Measurements from ENCODE around the gene CNR1.
"Not testable (repeated sequence)": the region's sequence is repeated elsewhere in the genome, so short reads cannot be mapped to it uniquely, and the experiment has no call there.

CNR1 gene

GRCh38 chr6:88165844-88166492, at the start of gene CNR1:
CNR1 (minus strand) TSS chr6:88166347; CDS start chr6:88145274, 21,073 bp downstream.
- TF ChIP-seq CTCF (IDR thresholded peaks at IDR 0.05; ENCODE audit: borderline replicate concordance, insufficient read depth, low read depth, low read length) = peak; percentile 42
- peak within 1 kb of the TSS; percentile 83 for H3K4me3 ChIP-seq (ENCODE audit: low read depth, low read length)

DNA sequence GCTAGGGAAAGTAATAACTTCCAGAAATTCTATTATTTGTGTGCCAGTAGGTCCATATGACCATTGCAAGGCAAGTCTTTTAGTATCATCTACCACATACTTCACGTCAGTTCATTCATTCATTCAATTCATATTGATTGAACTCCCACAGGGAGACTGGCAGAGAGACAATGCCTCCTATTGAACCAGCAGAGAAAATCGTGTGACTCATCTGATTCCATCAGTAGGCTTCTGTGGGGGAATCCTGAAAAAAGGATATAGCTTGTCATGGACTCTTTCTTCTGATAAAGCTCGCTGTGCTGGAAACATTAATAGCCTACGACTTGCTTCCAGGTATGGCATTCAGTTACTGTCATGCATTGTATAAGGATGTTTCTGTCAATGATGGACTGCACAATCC, 45.3 kb upstream of the CNR1 start:
- H3K4me3 ChIP-seq (ENCODE audit: low read depth, low read length) = no peak overlapping the region
- TF ChIP-seq CTCF (IDR thresholded peaks at IDR 0.05; ENCODE audit: borderline replicate concordance, insufficient read depth, low read depth, low read length) = no peak

GRCh38 chr6:88209301-88209700, 43.2 kb upstream of the CNR1 start:
- TF ChIP-seq CTCF (IDR thresholded peaks at IDR 0.05; ENCODE audit: borderline replicate concordance, insufficient read depth, low read depth, low read length) = no peak

DNA sequence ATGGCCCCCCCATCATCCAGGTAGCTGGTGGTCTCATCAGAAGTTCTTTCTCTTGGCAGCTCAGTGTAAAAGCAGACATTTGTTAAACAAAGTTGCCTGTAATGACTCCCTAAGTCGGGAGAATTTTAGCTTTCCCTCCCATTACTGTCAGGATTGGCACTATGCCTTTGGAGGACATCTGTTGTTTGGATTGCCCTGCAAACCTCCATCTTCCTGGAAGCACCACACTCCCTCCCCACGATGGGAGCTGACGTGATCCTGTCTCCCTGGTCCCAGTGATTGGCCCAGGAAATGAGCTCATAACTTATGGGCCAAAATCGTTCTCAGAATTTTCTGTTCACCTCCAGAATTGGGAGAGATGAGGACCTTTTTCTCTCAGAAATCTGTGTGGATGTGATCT, 42.6 kb upstream of the CNR1 start:
- no peak for TF ChIP-seq CTCF (IDR thresholded peaks at IDR 0.05; ENCODE audit: borderline replicate concordance, insufficient read depth, low read depth, low read length)
- H3K4me3 ChIP-seq (ENCODE audit: low read depth, low read length) = no peak overlapping the region

More at GRCh38 chr6:88209301-88209700, 43.2 kb upstream of the CNR1 start:
- H3K4me3 ChIP-seq (ENCODE audit: low read depth, low read length) = no peak overlapping the region

DNA sequence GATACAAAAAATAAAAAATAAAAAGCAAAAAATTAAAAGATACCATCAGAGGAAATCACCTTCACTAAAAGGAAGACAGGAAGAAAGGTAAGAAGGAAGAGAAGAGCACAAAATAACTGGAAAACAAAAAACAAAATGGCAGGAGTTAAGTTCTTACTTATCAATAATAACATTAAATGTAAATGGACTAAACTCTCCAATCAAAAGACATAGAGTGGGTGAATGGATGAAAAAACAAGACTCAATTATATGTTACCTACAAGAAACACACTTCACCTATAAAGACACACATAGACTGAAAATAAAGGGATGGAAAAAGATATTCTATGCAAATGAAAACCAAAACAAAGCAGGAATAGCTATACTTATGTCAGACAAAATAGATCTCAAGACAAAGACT, 35.6 kb upstream of the CNR1 start:
- not testable (repeated sequence) for H3K4me3 ChIP-seq (ENCODE audit: low read depth, low read length)

DNA sequence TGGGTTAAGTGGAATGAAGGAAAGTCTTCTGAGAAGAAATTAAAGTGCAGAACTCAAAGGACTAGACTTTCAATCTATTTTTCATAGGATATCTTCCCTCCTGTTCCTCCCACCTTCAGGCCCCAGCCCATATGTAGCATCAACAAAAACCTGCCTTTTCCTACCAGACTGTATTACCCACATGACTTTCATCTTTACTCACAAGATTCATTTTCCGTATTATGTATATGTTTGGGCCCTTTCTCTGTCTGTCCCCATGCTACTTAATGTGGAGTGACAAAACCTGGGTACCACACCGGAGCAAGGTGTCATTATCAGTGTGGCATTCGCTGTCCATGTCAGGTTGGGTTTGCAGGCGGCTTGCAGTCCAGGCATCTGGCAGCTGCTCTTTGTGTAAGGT, 18.8 kb upstream of the CNR1 start:
- no peak for TF ChIP-seq CTCF (IDR thresholded peaks at IDR 0.05; ENCODE audit: borderline replicate concordance, insufficient read depth, low read depth, low read length)
- H3K4me3 ChIP-seq (ENCODE audit: low read depth, low read length) = no peak overlapping the region

DNA sequence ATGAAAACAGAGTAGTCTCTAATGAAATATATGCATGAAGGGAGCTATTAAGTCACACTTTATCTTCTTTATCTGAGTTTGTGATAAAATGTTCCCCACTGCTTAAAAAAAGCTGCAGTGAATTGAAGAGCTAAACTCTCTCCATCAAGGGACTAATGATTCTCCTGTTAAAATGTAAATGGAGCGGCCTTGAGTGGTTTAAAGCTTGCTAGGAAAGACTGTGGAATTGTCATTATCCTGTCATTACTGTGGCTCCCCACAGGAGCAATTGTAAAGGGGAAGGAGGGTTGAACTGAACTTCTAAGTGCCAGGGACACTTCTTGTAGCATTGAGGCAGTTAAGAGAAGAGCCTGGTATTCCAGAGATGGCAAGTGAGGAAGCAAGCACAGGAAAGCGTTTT, 17.3 kb upstream of the CNR1 start:
- TF ChIP-seq CTCF (IDR thresholded peaks at IDR 0.05; ENCODE audit: borderline replicate concordance, insufficient read depth, low read depth, low read length) = no peak
- no peak overlapping the region for H3K4me3 ChIP-seq (ENCODE audit: low read depth, low read length)
